IMR-90 (cell line): Measurements from ENCODE around the gene COL17A1. TPM values are rescaled to one million over a fixed set of nuclear protein-coding genes. Genes with fewer than 3 reads are reported as not detected.

Source experiments
- ATAC-seq: fragments of 200-7000 bp; cut with Tn5 transposase; 2 replicates; pipeline ENCODE4 v1.9.1; 2020; ENCODE audit warnings: low read depth, mild to moderate bottlenecking, moderate library complexity
- BruUV-seq: library from RNA; stranded (reverse); fragments of 400-500 nt; replicated peaks from 2 replicates; lab custom pipeline; 2021; lab: Mats Ljungman, UMichigan
- CTCF ChIA-PET: fragments of 300-600 bp; formaldehyde crosslinking; extraction: SDS; loops from one replicate; lab custom pipeline; 2021; ENCODE audit warnings: antibody characterized with exemption; lab: Yijun Ruan, JAX
- POLR2A ChIA-PET: fragments of 300-600 bp; sonication (Branson Sonifier 250); formaldehyde crosslinking; loops from one replicate; lab custom pipeline; 2022; ENCODE audit warnings: antibody characterized with exemption; ENCODE audit not compliant: unreplicated experiment; lab: Charles Lee
- DNase-seq: peaks from one replicate; pipeline ENCODE4 v3.0.0; 2013
- H2AFZ ChIP-seq: replicated peaks from 2 replicates; pipeline ENCODE3; 2013; ENCODE audit warnings: low read length, mild to moderate bottlenecking; ENCODE audit not compliant: poor library complexity
- H2AK5ac ChIP-seq: 2 replicates; pipeline ENCODE4 v1.6.1; 2013; ENCODE audit warnings: low read depth, low read length, inconsistent platforms
- H2AK9ac ChIP-seq: replicated peaks from 2 replicates; pipeline ENCODE3; 2013; ENCODE audit warnings: mild to moderate bottlenecking, low read depth, low read length, moderate library complexity; ENCODE audit not compliant: poor library complexity
- H2BK120ac ChIP-seq: 2 replicates; pipeline ENCODE4 v1.6.1; 2013; ENCODE audit warnings: low read depth, low read length, inconsistent platforms
- H2BK15ac ChIP-seq: 3 replicates; pipeline ENCODE4 v1.6.1; 2013; ENCODE audit warnings: low read depth, low read length, inconsistent platforms
- H2BK20ac ChIP-seq: 2 replicates; pipeline ENCODE4 v1.6.1; 2013; ENCODE audit warnings: low read depth, mild to moderate bottlenecking, inconsistent platforms, low read length, moderate library complexity
- H2BK5ac ChIP-seq: 2 replicates; pipeline ENCODE4 v1.6.1; 2013; ENCODE audit warnings: mild to moderate bottlenecking, low read depth, low read length, inconsistent platforms; ENCODE audit not compliant: poor library complexity, severe bottlenecking
- H3K14ac ChIP-seq: replicated peaks from 2 replicates; pipeline ENCODE4 v1.6.1; 2013; ENCODE audit warnings: low read depth, low read length, inconsistent platforms
- H3K18ac ChIP-seq: 2 replicates; pipeline ENCODE4 v1.6.1; 2013; ENCODE audit warnings: low read depth, low read length, control low read depth
- H3K23ac ChIP-seq: 2 replicates; pipeline ENCODE4 v1.6.1; 2013; ENCODE audit warnings: low read depth, low read length, inconsistent platforms
- H3K27ac ChIP-seq: 2 replicates; pipeline ENCODE4 v1.5.1; 2013; ENCODE audit warnings: mild to moderate bottlenecking, control low read depth, low read length; ENCODE audit not compliant: insufficient read depth
- H3K27me3 ChIP-seq: 2 replicates; pipeline ENCODE4 v1.6.1; 2013; ENCODE audit warnings: low read length; ENCODE audit not compliant: control insufficient read depth, insufficient read depth
- H3K36me3 ChIP-seq: 2 replicates; pipeline ENCODE4 v1.6.1; 2013; ENCODE audit warnings: low read length, mixed read lengths; ENCODE audit not compliant: control insufficient read depth, insufficient read depth
- H3K4ac ChIP-seq: 2 replicates; pipeline ENCODE4 v1.6.1; 2013; ENCODE audit warnings: low read depth, low read length, inconsistent platforms
- H3K4me1 ChIP-seq: 2 replicates; pipeline ENCODE4 v1.6.1; 2013; ENCODE audit warnings: low read length, mixed read lengths; ENCODE audit not compliant: control insufficient read depth, insufficient read depth
- H3K4me2 ChIP-seq: 2 replicates; pipeline ENCODE4 v1.6.1; 2013; ENCODE audit warnings: low read depth, mild to moderate bottlenecking, control low read depth, low read length, moderate library complexity
- H3K4me3 ChIP-seq: 2 replicates; pipeline ENCODE4 v1.5.1; 2013; ENCODE audit warnings: low read depth, mild to moderate bottlenecking, control low read depth, low read length, moderate library complexity; ENCODE audit not compliant: insufficient read depth
- H3K56ac ChIP-seq: 2 replicates; pipeline ENCODE4 v1.6.1; 2013; ENCODE audit warnings: low read length, inconsistent platforms; ENCODE audit not compliant: insufficient read depth; ENCODE audit errors: extremely low read depth
- H3K79me1 ChIP-seq, 2 experiments: 2 replicates each; pipeline ENCODE4 v1.6.1; 2013; ENCODE audit warnings: low read length in 2 of 2, inconsistent platforms in 1 of 2, low read depth in 1 of 2
- H3K9ac ChIP-seq: 2 replicates; pipeline ENCODE4 v1.6.1; 2013; ENCODE audit warnings: low read depth, low read length, control low read depth
- H3K9me1 ChIP-seq: 2 replicates; pipeline ENCODE4 v1.6.1; 2013; ENCODE audit warnings: low read length, inconsistent platforms; ENCODE audit not compliant: insufficient read depth
- H3K9me3 ChIP-seq: 2 replicates; pipeline ENCODE4 v1.6.1; 2013; ENCODE audit warnings: low read length; ENCODE audit not compliant: control insufficient read depth, insufficient read depth
- H4K20me1 ChIP-seq: 2 replicates; pipeline ENCODE4 v1.6.1; 2013; ENCODE audit warnings: low read length, inconsistent platforms; ENCODE audit not compliant: insufficient read depth
- H4K5ac ChIP-seq: 2 replicates; pipeline ENCODE4 v1.6.1; 2013; ENCODE audit warnings: mild to moderate bottlenecking, low read depth, low read length, control low read depth
- H4K8ac ChIP-seq, 2 experiments: 2 replicates each; pipeline ENCODE4 v1.6.1; 2013; ENCODE audit warnings: low read depth in 2 of 2, low read length in 2 of 2, control low read depth in 1 of 2, inconsistent platforms in 1 of 2
- H4K91ac ChIP-seq: 2 replicates; pipeline ENCODE4 v1.6.1; 2013; ENCODE audit warnings: low read depth, low read length, inconsistent platforms; ENCODE audit not compliant: insufficient read depth
- BHLHE40 ChIP-seq: fragments of 150-350 bp; IDR thresholded peaks from 2 replicates; pipeline ENCODE4 v1.6.1; 2016; ENCODE audit warnings: mild to moderate bottlenecking, low read depth, low read length
- CEBPB ChIP-seq: IDR thresholded peaks from 2 replicates; pipeline ENCODE4 v1.6.1; 2012; ENCODE audit warnings: low read depth, low read length, improper control_type of control experiment
- CTCF ChIP-seq: conservative IDR thresholded peaks from 2 replicates; pipeline ENCODE4 v1.5.1; 2012; ENCODE audit warnings: mild to moderate bottlenecking, low read depth, low read length, improper control_type of control experiment
- ELK1 ChIP-seq: fragments of 150-350 bp; IDR thresholded peaks from 2 replicates; pipeline ENCODE4 v1.6.1; 2016; ENCODE audit warnings: low read depth, mild to moderate bottlenecking, low read length, moderate library complexity, borderline replicate concordance
- FOS ChIP-seq: fragments of 150-350 bp; IDR thresholded peaks from 2 replicates; pipeline ENCODE4 v1.6.1; 2016; ENCODE audit warnings: low read depth, low read length
- MAFK ChIP-seq: IDR thresholded peaks from 2 replicates; pipeline ENCODE4 v1.6.1; 2012; ENCODE audit warnings: low read depth, low read length, improper control_type of control experiment
- NFE2L2 ChIP-seq: fragments of 150-350 bp; IDR thresholded peaks from 2 replicates; pipeline ENCODE4 v1.6.1; 2016; ENCODE audit warnings: low read depth, mild to moderate bottlenecking, low read length
- POLR2A ChIP-seq: IDR thresholded peaks from 2 replicates; pipeline ENCODE4 v1.6.1; 2012; ENCODE audit warnings: mild to moderate bottlenecking, low read depth, low read length
- RAD21 ChIP-seq: IDR thresholded peaks from 2 replicates; pipeline ENCODE4 v1.6.1; 2012; ENCODE audit warnings: low read length, improper control_type of control experiment
- RCOR1 ChIP-seq: IDR thresholded peaks from 2 replicates; pipeline ENCODE4 v1.6.1; 2012; ENCODE audit warnings: mild to moderate bottlenecking, low read length, improper control_type of control experiment; ENCODE audit not compliant: insufficient replicate concordance
- RFX5 ChIP-seq: IDR thresholded peaks from 2 replicates; pipeline ENCODE4 v1.8.0; 2012; ENCODE audit warnings: low read depth, mild to moderate bottlenecking, low read length, moderate library complexity
- SMC3 ChIP-seq: fragments of 150-350 bp; IDR thresholded peaks from 2 replicates; pipeline ENCODE4 v1.6.1; 2016; ENCODE audit warnings: low read depth, mild to moderate bottlenecking, antibody characterized with exemption, low read length, moderate library complexity
- USF2 ChIP-seq: fragments of 150-350 bp; IDR thresholded peaks from 2 replicates; pipeline ENCODE4 v1.6.1; 2017; ENCODE audit warnings: mild to moderate bottlenecking, antibody characterized with exemption, low read length, low read depth
- WGBS, 2 experiments: methylation state at CpG; one replicate each; pipeline versions ENCODE4 v1.1.5 to v1.1.7; 2013; ENCODE audit warnings: missing lambda C conversion rate in 2 of 2; ENCODE audit not compliant: insufficient read length in 1 of 2; ENCODE audit errors: extremely low coverage in 2 of 2; 5-methylcytosine and 5-hydroxymethylcytosine counted together
- dilution Hi-C: fragments of 300-500 bp; cut with HindIII; formaldehyde crosslinking; loops from one replicate; pipeline ENCODE4 v1.14.3; 2018; ENCODE audit warnings: low sequenced_read_pairs; ENCODE audit not compliant: unreplicated experiment
- in situ Hi-C: fragments of 300-500 bp; cut with MboI; formaldehyde crosslinking; loops from 3 replicates; pipeline ENCODE4 v1.14.3; 2019; ENCODE audit warnings: low sequenced_read_pairs, inconsistent platforms, mixed read lengths
- intact Hi-C: fragments of 100-400 bp; cut with micrococcal nuclease; formaldehyde crosslinking; loops from 2 replicates; pipeline ENCODE4 v1.10.0; 2022
- polyA plus RNA-seq, 3 experiments: library from polyadenylated mRNA; depleted of rRNA; stranded (reverse); fragments of >200 nt; gene quantifications; 2 replicates each; pipeline ENCODE4 v1.2.3, GENCODE V29; 2012; ENCODE audit warnings: low replicate concordance in 1 of 3
- total RNA-seq: library from RNA; depleted of rRNA; stranded (reverse); fragments of >200 nt; gene quantifications from 2 replicates; pipeline ENCODE4 v1.2.3, GENCODE V29; 2012

Gene COL17A1
- total and polyA plus RNA-seq, 2 of the 4 experiments (the other 2 are of a cell fraction) = 0.14 to 0.18 TPM

GRCh38 chr10:104096692-104097091 is 11.0 kb upstream of the COL17A1 start:
- WGBS, 2 experiments = no CpG with 5 or more reads among the region's 2 CpGs
- Histone ChIP-seq H4K91ac (no peak overlapping the region), H3K56ac (no peak overlapping the region), H3K23ac (no peak overlapping the region), H3K4me1 (peaks cover 2% of the 10 kb centered on the region; the same call in 1 of the 2 replicates), H2BK15ac (no peak overlapping the region; the same call in 2 of the 3 replicates), H4K20me1 (no peaks in the 10 kb centered on the region), H4K5ac (no peak overlapping the region), H2AFZ (no peak overlapping the region), H3K79me1 (no peaks in the 10 kb centered on the region), H3K36me3 (no peaks in the 10 kb centered on the region), H3K4ac (no peak overlapping the region), H2BK20ac (no peak overlapping the region), H3K9ac (no peak overlapping the region), H3K14ac (no peak overlapping the region), H3K27me3 (no peaks in the 10 kb centered on the region), H2AK5ac (no peak overlapping the region), H3K27ac (no peak overlapping the region), H3K4me3 (no peak overlapping the region), H3K9me3 (0 out of 2 replicates have a peak, but pooled peaks cover 1% of the 10 kb centered on the region), H4K8ac (no peak overlapping the region), H3K9me1 (peaks cover 3% of the 10 kb centered on the region; the same call in 1 of the 2 replicates), H2BK5ac (no peak overlapping the region), H2BK120ac (no peak overlapping the region), H3K4me2 (no peak overlapping the region), H2AK9ac (no peak overlapping the region), H3K18ac (no peak overlapping the region)
- no peak for DNase-seq
- no TSS peak for BruUV-seq
- CTCF ChIA-PET = no interaction called here
- POLR2A ChIA-PET = no interaction called here
- no peak for ATAC-seq
- intact Hi-C loops (no loop called here), in situ Hi-C loops (no loop called here), dilution Hi-C loops (no loop called here)
- TF ChIP-seq CEBPB = no peak
- no peak for TF ChIP-seq MAFK
- TF ChIP-seq RFX5 = no peak
- TF ChIP-seq POLR2A = no peak
- no peak for TF ChIP-seq SMC3
- TF ChIP-seq RAD21 = no peak
- no peak for TF ChIP-seq CTCF
- TF ChIP-seq BHLHE40 = no peak
- TF ChIP-seq RCOR1 = no peak
- no peak for TF ChIP-seq FOS
- TF ChIP-seq ELK1 = no peak
- no peak for TF ChIP-seq NFE2L2
- TF ChIP-seq USF2 = no peak
